Liver (tissue), 9 donors: ENCODE data around the gene TP73. TPM values are rescaled to one million over a fixed set of nuclear protein-coding genes. Genes with fewer than 3 reads are reported as not detected.

ENCODE experiments used
- DNase-seq: peaks from one replicate; pipeline ENCODE4 v3.0.0-alpha.2; 2017; ENCODE audit warnings: low spot score
- H3K27ac ChIP-seq, 2 donors: one replicate each; pipeline ENCODE4 v1.7.0; 2013; ENCODE audit warnings: inconsistent platforms in 2 of 2, low read length in 2 of 2, control low read depth in 1 of 2, low read depth in 1 of 2, mild to moderate bottlenecking in 1 of 2
- H3K27me3 ChIP-seq, 4 donors: one replicate each; pipeline versions ENCODE4 v1.6.1 to v1.7.0; 2013; ENCODE audit warnings: low read length in 3 of 4, inconsistent platforms in 1 of 4, mild to moderate bottlenecking in 1 of 4, moderate library complexity in 1 of 4; ENCODE audit not compliant: control insufficient read depth in 4 of 4, insufficient read depth in 4 of 4
- H3K36me3 ChIP-seq, 4 donors: one replicate each; pipeline versions ENCODE4 v1.6.1 to v1.7.0; 2013; ENCODE audit warnings: low read length in 3 of 4, mild to moderate bottlenecking in 3 of 4, low read depth in 1 of 4, moderate library complexity in 1 of 4; ENCODE audit not compliant: control insufficient read depth in 4 of 4, insufficient read depth in 3 of 4
- H3K4me1 ChIP-seq, 4 donors: one replicate each; pipeline versions ENCODE4 v1.6.1 to v1.7.0; 2013; ENCODE audit warnings: low read length in 3 of 4, mild to moderate bottlenecking in 3 of 4, moderate library complexity in 1 of 4; ENCODE audit not compliant: control insufficient read depth in 4 of 4, insufficient read depth in 4 of 4
- H3K4me3 ChIP-seq, 3 donors: one replicate each; pipeline versions ENCODE4 v1.6.1 to v1.7.0; 2013; ENCODE audit warnings: low read length in 3 of 3, control low read depth in 1 of 3, low read depth in 1 of 3, mild to moderate bottlenecking in 1 of 3
- H3K9ac ChIP-seq, 2 donors: one replicate each; pipeline ENCODE4 v1.7.0; 2013; ENCODE audit warnings: low read length in 2 of 2, mild to moderate bottlenecking in 2 of 2, moderate library complexity in 2 of 2, control low read depth in 1 of 2, low read depth in 1 of 2
- H3K9me3 ChIP-seq, 4 donors: one replicate each; pipeline versions ENCODE4 v1.6.1 to v1.7.0; 2013; ENCODE audit warnings: low read length in 3 of 4; ENCODE audit not compliant: control insufficient read depth in 4 of 4
- EGR1 ChIP-seq, 2 donors: IDR thresholded peaks; 2 replicates each; pipeline ENCODE4 v1.6.1; 2016 to 2018; ENCODE audit warnings: antibody characterized with exemption in 2 of 2, low read depth in 2 of 2
- FOXA2 ChIP-seq: IDR thresholded peaks from 2 replicates; pipeline ENCODE4 v1.6.1; 2016; ENCODE audit warnings: antibody characterized with exemption
- GABPA ChIP-seq, 2 donors: IDR thresholded peaks in 1 of 2; conservative IDR thresholded peaks in 1 of 2; 2 replicates each; pipeline ENCODE4 v1.6.1; 2016; ENCODE audit warnings: antibody characterized with exemption in 2 of 2, mild to moderate bottlenecking in 1 of 2, moderate library complexity in 1 of 2
- HNF4A ChIP-seq, 2 donors: conservative IDR thresholded peaks; 2 replicates each; pipeline ENCODE4 v1.6.1; 2016; ENCODE audit warnings: antibody characterized with exemption in 2 of 2, mild to moderate bottlenecking in 2 of 2
- HNF4G ChIP-seq: IDR thresholded peaks from 2 replicates; pipeline ENCODE4 v1.6.1; 2016; ENCODE audit warnings: antibody characterized with exemption
- JUND ChIP-seq, 2 donors: IDR thresholded peaks; 2 replicates each; pipeline ENCODE4 v1.6.1; 2016; ENCODE audit warnings: antibody characterized with exemption in 2 of 2
- RAD21 ChIP-seq, 2 donors: IDR thresholded peaks; 2 replicates each; pipeline ENCODE4 v1.6.1; 2016; ENCODE audit warnings: antibody characterized with exemption in 2 of 2, mild to moderate bottlenecking in 2 of 2
- RXRA ChIP-seq, 2 donors: IDR thresholded peaks; 2 replicates each; pipeline ENCODE4 v1.6.1; 2017 to 2018; ENCODE audit warnings: antibody characterized with exemption in 2 of 2, mild to moderate bottlenecking in 1 of 2
- SP1 ChIP-seq: IDR thresholded peaks from 2 replicates; pipeline ENCODE4 v1.6.1; 2018; ENCODE audit warnings: antibody characterized with exemption, mild to moderate bottlenecking
- TAF1 ChIP-seq: conservative IDR thresholded peaks from 2 replicates; pipeline ENCODE4 v1.6.1; 2016; ENCODE audit warnings: antibody characterized with exemption, mild to moderate bottlenecking
- WGBS: extraction: QIAGEN DNeasy Blood & Tissue Kit; methylation state at CpG from one replicate; pipeline ENCODE4 v1.1.7; 2013; 5-methylcytosine and 5-hydroxymethylcytosine counted together
- polyA plus RNA-seq, 2 donors: library from polyadenylated mRNA; stranded (reverse) in 1 of 2; unstranded in 1 of 2; fragments of 200-250 nt in 1 of 2; fragments of >200 nt in 1 of 2; fragmentation: Nextera tagmentation in 1 of 2; extraction: Ambion mirVana in 1 of 2; gene quantifications; one replicate each; pipeline versions ENCODE4 v1.2.1 to v1.2.3, GENCODE V29; 2013 to 2015
- total RNA-seq, 2 donors: library from RNA; depleted of rRNA; stranded (reverse); fragments of >200 nt; gene quantifications; one replicate each; pipeline ENCODE4 v1.2.3, GENCODE V29; 2014
- TF ChIP-seq, protein P1 (sequence below): IDR thresholded peaks from 2 replicates; pipeline ENCODE4 v1.6.1; 2016; ENCODE audit warnings: antibody characterized with exemption, mild to moderate bottlenecking
- TF ChIP-seq, protein P2 (sequence below): IDR thresholded peaks from 2 replicates; pipeline ENCODE4 v1.6.1; 2016; ENCODE audit warnings: antibody characterized with exemption
- TF ChIP-seq, protein P3 (sequence below): fragments of 150-350 bp; IDR thresholded peaks from 2 replicates; pipeline ENCODE4 v1.5.1; 2017; ENCODE audit warnings: improper control_type of control experiment, low read depth, low read length; ENCODE audit not compliant: missing input control
- donor health status: healthy.
- donor health status: healthy.
- donor health status: healthy.
- donor health status: healthy.
- donor health status: healthy.

Gene TP73
- total and polyA plus RNA-seq, 4 donors = 0.08 to 0.29 (median 0.18) TPM

DNA sequence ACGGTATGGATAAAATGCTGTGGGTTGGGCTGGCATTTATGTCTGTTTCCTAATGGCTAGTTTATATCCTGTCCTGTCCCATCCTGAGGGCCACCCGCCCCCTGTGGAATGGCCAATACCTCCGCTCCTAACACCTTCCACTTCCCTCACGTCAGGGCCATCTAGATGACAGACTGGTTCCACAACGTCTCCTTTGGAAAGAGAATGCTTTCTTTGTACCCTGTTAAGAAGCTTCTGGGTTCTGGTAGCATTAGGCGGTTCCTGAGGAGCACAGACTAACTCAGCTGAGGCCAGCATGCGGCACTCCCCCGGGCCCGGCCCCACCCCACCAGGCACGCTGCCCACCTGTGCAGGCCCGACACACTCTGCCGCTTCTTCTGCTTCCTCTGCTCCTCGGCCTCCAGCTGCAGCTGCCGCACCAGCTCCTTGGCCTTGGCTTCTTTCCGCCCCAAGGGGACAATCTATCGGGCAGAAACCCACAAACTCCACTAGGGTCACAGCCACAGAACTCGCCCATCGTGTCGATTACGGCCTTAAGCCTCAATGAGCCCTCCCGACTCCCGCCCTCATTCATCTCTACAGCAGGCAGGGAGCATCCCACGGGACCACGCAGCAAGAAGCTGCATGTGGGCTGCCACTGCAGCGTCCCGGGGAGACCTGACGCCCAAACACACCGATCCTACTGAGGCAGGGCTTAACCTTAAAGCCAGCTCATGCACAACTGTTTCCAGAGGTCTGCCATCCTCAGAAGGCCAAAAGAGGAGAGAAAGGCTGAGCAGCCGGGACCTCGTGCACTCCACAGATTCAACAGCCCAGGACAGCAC, 131.5 kb downstream of the TP73 start:
- H3K27ac ChIP-seq = no peak overlapping the region
- no peaks in the 10 kb centered on the region for H3K27me3 ChIP-seq
- H3K36me3 ChIP-seq = peaks cover 27 to 69% (median 37%) of the 10 kb centered on the region in 4 donors
- peaks cover 0 to 15% (median 9%) of the 10 kb centered on the region in 4 donors for H3K4me1 ChIP-seq
- no peak for TF ChIP-seq HNF4G
- no peak for TF ChIP-seq SP1
- no peak for TF ChIP-seq GABPA (IDR thresholded peaks at IDR 0.05 in 1 of 2, conservative IDR thresholded peaks at IDR 0.05 in 1 of 2)
- TF ChIP-seq FOXA2 = no peak
- no peak for TF ChIP-seq HNF4A (conservative IDR thresholded peaks at IDR 0.05)
- TF ChIP-seq JUND (IDR thresholded peaks at IDR 0.05) = no peak
- TF ChIP-seq, protein P1, sequence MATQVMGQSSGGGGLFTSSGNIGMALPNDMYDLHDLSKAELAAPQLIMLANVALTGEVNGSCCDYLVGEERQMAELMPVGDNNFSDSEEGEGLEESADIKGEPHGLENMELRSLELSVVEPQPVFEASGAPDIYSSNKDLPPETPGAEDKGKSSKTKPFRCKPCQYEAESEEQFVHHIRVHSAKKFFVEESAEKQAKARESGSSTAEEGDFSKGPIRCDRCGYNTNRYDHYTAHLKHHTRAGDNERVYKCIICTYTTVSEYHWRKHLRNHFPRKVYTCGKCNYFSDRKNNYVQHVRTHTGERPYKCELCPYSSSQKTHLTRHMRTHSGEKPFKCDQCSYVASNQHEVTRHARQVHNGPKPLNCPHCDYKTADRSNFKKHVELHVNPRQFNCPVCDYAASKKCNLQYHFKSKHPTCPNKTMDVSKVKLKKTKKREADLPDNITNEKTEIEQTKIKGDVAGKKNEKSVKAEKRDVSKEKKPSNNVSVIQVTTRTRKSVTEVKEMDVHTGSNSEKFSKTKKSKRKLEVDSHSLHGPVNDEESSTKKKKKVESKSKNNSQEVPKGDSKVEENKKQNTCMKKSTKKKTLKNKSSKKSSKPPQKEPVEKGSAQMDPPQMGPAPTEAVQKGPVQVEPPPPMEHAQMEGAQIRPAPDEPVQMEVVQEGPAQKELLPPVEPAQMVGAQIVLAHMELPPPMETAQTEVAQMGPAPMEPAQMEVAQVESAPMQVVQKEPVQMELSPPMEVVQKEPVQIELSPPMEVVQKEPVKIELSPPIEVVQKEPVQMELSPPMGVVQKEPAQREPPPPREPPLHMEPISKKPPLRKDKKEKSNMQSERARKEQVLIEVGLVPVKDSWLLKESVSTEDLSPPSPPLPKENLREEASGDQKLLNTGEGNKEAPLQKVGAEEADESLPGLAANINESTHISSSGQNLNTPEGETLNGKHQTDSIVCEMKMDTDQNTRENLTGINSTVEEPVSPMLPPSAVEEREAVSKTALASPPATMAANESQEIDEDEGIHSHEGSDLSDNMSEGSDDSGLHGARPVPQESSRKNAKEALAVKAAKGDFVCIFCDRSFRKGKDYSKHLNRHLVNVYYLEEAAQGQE = no peak
- no peak for TF ChIP-seq EGR1 (IDR thresholded peaks at IDR 0.05; ENCODE audit: low read depth in 2 of 2)
- TF ChIP-seq, protein P2, sequence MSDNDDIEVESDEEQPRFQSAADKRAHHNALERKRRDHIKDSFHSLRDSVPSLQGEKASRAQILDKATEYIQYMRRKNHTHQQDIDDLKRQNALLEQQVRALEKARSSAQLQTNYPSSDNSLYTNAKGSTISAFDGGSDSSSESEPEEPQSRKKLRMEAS = no peak
- TF ChIP-seq TAF1 = no peak
- TF ChIP-seq, protein P3, sequence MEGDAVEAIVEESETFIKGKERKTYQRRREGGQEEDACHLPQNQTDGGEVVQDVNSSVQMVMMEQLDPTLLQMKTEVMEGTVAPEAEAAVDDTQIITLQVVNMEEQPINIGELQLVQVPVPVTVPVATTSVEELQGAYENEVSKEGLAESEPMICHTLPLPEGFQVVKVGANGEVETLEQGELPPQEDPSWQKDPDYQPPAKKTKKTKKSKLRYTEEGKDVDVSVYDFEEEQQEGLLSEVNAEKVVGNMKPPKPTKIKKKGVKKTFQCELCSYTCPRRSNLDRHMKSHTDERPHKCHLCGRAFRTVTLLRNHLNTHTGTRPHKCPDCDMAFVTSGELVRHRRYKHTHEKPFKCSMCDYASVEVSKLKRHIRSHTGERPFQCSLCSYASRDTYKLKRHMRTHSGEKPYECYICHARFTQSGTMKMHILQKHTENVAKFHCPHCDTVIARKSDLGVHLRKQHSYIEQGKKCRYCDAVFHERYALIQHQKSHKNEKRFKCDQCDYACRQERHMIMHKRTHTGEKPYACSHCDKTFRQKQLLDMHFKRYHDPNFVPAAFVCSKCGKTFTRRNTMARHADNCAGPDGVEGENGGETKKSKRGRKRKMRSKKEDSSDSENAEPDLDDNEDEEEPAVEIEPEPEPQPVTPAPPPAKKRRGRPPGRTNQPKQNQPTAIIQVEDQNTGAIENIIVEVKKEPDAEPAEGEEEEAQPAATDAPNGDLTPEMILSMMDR = no peak
- TF ChIP-seq RAD21 (IDR thresholded peaks at IDR 0.05) = no peak
- no peak for TF ChIP-seq RXRA (IDR thresholded peaks at IDR 0.05)
- 96% methylated on average over 30 of the region's 30 CpGs for WGBS
- no peak for DNase-seq
- no peak overlapping the region for H3K9ac ChIP-seq
- no peak overlapping the region for H3K4me3 ChIP-seq
- no peaks in the 10 kb centered on the region for H3K9me3 ChIP-seq

DNA sequence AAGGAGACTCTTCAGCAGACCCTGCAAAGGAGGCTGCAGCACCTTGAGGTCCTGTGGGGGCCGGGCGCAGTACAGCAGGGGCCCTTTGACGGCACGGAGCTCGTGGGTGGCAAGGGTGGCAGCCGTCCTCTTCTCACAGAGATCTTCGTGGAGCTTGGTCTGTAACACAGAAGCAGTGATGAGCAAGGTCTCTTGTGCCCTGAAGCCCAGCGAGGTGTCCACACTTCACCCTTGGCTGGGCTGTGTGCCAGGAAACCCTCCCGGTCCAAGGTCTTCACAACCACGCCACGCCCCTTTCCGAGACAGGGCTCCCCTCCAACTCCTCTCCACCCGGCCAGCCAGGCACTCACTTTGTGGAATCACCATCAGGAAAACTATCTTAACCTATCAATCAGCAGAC, 132.7 kb downstream of the TP73 start:
- Histone ChIP-seq H3K9me3 (no peaks in the 10 kb centered on the region), H3K9ac (no peak overlapping the region), H3K27ac (no peak overlapping the region), H3K27me3 (no peaks in the 10 kb centered on the region), H3K4me3 (no peak overlapping the region), H3K36me3 (peaks cover 28 to 59% (median 30%) of the 10 kb centered on the region in 4 donors), H3K4me1 (peaks cover 0 to 25% (median 10%) of the 10 kb centered on the region in 4 donors)
- TF ChIP-seq RXRA (IDR thresholded peaks at IDR 0.05) (no peak), SP1 (peak; percentile 14), HNF4A (conservative IDR thresholded peaks at IDR 0.05) (peak; percentile 24 to 55)
- DNase-seq = peak; percentile 81
- 55% methylated on average over 13 of the region's 13 CpGs for WGBS
